GM19397 (cell line): Measurements from ENCODE around the gene SPRYD3.
"Not testable (repeated sequence)": the region's sequence is repeated elsewhere in the genome, so short reads cannot be mapped to it uniquely, and the experiment has no call there.

Experiments
- ATAC-seq: cut with Tn5 transposase; IDR thresholded peaks from one replicate; pipeline ENCODE4 v1.9.1; 2021; ENCODE audit warnings: mild to moderate bottlenecking, moderate library complexity; ENCODE audit not compliant: unreplicated experiment

SPRYD3 gene

DNA sequence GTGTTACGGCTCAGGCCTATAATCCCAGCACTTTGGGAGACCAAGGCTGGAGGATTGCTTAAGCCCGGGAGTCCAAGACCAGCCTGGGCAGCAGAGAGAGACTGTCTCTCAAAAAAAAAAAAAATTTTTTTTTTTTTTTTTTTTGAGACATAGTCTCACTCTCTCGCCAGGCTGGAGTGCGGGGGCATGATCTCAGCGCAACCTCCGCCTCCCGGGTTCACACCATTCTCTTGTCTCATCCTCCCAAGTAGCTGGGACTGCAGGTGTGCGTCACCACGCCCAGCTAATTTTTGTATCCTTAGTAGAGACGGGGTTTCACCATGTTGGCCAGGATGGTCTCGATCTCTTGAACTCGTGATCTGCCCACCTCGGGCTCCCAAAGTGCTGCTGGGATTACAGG lies 52.2 kb downstream of the SPRYD3 start:
- ATAC-seq = not testable (repeated sequence)

DNA sequence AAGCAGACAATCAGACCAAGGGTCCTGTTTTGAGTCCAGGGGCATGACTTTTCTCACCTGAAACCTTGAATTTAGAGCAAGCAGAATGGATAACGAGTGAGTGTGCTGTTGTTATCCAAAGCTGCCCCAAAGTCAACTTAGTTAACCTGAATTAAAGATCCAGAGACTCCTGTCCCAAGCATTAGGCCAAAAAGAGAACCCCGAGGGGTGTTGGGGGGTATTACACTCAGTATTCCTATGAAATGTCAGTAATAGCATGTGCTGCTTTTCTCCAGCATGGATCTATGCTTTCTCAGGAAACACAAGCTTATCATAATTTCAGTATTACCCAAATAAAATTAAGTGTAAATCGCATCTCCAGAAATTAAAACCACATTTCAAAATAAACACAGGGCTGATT lies 53.9 kb downstream of the SPRYD3 start:
- ATAC-seq = no peak

DNA sequence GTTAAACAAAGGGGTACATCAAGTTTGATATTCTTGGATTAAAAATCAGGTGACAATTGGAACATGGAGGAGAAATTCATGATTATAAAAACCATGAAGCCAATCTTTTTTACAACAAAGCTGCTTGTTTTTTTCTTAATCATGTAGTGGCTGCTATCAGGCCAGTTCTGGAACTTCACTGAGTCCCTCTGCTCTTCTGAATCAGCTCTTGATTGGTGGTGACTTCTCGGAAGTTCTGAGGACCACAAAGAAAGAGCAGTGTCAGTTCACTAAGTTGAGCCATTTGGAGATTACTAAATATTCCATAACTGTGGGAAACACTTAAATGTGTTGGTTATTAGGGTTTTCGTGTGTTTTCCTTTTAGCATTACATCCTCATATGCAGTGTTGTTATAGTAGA lies 64.5 kb downstream of the SPRYD3 start:
- no peak for ATAC-seq
